NCI-H510A treated with DMSO at 0.1 percent for 48 hours (cell line): Measurements from ENCODE around the gene MKX.

Source experiments
- DNase-seq: peaks from one replicate; lab custom pipeline; 2025; lab: John Stamatoyannopoulos, UW

Gene MKX

DNA sequence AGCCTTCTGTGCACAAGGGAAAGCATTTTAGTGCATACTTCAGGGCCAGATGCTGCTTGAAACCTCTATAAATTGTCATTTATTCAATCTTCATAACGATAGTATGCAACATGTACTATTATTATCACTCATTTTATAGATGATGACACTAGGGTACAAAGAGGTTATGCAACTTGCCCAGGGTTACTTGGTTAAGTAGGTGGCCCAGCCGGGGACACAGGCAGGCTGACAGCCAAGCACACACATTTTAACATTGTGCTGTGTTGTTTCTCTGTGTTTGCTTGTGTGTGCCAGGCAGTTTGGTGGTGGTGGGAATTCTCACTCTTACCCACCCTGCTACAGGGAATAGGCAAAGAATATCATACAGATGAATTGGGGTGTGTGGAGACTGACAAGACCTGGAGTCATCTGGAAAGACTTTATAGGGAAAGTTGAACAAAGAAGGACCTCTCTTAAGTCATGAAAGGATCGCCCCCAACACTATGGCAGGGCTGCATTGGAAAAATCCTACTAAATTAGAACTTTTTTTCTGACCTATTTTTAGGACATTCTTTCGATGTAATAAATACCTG is 98.9 kb downstream of the MKX start:
- DNase-seq: no peak

DNA sequence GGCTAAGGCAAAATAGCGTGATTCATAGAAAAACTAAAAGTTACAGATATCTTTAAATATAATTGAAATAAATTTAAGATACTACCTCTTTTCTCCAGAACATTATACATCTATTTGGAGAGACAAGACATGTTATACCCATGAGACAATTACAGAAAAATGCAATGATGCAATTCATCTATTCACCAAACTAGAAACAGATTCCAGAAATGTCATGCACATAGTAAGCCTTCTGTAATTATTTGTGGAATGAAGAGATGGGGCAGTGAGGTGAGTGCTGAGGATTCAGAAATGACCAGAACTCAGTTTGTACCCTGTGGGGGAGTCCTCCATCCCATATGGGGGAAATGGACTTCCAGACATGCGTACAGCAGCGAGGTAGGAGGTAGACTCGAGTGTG is 99.4 kb downstream of the MKX start:
- no peak for DNase-seq

DNA sequence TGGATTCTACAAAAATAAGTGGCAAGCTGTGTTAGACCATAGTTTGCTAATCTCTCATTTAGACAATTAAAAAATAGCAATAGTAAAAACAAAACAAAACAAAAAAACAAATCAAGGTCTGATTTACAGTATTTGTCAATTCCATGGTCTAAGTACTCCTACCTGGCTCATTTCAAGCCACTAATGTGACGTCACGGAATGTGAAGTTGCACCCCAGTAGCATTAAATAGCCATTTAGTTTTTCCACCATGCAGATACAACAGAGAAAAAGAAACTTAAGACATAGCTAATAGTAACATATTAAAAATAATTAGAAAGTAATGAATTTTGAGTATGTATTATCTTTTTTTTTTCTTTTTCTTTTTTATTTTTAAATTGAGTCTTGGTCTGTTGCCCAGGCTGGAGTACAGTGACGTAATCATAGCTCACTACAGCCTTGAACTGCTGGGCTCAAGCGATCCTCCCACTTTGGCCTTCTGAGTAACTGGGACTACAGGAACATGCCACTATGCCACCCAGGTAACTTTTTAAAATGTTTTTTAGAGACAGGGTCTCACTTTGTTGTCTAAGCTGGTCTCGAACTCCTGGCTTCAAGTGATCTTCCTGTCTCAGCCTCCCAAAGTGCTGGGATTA is 101.2 kb downstream of the MKX start:
- DNase-seq: no peak

DNA sequence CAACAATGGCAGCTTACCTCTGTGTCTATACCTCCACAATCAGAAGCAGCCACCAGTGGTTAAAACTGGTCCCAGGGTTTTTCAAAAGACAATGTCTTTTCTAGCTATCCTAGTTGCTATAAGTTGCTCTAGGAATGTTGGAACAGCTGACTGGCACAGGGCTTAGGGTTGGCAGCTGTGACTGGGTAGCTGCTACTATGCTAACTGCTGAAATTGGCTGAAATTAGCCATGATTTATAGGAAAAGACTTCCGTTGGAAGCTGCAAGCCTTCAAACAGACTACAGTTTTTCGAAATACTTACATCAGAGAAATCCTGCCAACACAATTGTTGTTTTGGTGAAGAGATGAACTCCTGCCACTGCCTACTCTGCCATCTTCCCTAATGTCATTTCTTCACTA is 102.3 kb downstream of the MKX start:
- no peak for DNase-seq

DNA sequence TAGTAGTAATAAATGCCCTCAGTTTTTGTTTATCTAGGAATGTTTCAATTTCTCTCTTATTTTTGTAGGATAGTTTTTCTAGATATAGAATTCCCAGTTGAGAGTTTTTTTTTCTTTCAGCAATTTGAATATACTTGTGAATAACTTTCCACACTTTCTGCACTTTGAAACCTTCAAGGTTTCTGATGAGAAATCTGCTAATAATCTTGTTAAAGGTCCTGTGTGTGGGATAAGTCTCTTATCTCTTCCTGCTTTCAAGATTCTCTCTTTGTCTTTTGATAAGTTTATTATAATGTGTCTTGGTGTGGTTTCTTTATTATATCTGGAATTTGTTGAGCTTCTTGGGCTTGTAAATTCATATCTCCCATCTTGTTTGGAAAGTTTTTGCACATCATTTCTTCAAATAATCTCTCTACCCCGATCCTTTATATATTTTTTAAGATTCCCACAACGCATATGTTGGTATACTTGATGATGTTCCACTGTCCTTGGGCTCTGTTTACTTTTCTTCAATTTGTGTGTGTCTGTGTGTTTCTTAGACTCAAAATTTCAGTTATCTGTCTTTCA is 103.5 kb downstream of the MKX start:
- DNase-seq: no peak

DNA sequence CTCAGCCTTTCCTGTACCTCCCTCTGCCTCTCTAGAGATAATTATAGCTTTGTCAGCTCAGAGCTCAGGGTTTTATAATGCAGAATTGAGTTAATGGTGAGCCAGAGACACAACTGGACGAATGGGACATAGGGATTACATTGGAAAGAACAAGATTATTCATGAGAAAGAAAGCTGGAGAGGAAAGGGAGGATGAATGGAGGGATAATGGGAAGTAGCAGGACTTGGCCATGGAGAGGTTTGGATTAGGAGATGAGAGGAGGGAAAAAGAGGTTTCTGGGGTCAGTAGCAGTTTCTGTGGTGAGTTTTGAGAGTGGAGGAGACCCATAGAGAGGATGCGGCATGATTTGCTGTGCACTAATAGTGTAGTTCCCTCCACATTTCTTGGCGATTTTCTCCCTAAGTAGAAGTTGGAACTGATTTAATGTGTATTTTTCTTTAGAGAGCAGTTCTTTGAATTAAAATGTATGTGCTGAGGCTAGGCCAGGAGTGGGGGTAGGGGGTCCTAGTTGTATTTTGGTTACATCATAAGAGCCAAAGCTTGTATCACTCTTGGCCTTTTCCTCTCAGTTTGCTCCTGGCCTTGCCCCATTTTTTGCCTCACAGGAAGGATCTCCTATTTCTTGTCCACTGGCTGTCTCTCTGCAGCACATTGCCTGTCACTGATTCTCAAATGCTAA is 107.4 kb downstream of the MKX start:
- DNase-seq: no peak

DNA sequence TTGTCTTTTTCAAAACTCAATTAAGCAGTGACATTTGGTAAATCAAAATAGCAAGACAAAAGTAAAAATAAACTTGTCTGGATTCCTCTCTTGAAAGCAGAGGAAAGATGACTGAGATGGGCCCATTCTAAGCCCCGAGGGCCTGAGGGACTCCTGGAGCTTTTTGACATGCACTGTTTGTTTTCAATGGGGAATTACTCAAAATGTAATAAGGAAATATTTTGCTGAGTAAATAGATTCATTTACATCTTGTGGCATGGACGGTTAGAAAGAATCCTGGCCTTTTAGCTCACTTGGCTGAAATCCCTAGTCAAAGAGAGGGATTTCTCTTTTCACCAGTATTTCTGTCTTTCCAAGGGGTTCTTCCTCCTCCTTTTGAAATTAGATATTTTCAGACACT is 108.0 kb downstream of the MKX start:
- no peak for DNase-seq

DNA sequence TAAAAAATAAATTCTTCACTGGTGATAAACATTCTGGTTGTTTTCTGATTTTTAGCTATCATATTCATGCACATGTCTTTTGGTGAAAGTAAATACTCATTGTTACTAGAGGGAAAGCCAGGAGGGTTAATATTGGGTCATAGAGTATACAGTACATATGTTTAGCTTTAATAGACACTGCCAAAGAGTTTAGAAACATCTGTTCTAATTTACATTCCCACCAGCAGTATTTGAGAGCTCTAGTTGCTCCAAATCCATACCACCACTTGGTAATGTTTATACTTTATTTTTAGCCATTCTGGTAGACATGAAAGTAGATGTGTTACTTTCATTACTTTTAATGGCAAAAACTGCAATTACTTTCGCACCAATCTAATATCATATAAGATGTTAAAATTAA is 108.8 kb downstream of the MKX start:
- no peak for DNase-seq

DNA sequence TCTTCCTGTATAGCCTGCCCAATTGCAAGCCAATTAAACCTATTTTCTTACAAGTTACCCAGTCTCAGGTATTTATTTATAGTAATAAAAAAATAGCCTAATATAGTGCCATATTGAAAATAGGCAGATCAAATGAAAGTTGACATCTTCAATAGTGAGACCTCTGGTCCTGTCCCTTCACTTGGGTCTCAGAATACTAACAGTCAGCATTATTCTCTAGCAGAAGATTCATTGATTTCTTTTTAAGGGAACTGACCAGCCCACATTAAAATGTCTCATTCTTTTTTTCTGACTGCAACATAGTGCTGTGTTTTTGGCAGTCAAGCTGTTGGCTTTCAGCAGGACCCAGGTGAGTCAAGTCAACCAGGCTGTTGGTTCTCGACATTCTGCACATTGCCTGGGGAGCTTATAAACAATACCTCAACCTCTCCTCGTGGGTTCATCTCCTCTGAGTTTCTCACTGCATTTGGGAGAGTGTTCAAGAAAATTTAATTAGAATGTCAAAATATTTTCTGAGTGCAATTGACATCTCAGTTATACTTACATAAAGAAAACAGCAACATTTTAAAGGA is 109.8 kb downstream of the MKX start:
- DNase-seq: no peak

DNA sequence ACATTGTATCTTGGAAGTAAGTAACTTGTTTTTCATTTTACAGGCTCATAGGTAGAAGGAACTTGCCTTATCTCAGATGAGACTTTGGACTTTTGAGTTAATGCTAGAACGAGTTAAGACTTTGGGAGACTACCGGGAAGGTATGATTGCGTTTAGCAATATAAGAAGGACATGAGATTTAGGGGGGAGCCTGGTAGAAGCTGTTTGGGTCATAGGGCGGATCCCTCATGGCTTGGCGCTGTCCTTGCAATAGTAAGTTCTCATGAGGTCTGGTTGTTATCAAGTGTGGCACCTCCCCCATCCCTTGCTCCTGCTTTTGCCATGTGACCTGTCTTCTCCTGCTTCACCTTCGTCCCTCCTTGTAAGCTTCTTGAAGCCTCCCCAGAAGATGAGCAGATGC is 110.3 kb downstream of the MKX start:
- no peak for DNase-seq

DNA sequence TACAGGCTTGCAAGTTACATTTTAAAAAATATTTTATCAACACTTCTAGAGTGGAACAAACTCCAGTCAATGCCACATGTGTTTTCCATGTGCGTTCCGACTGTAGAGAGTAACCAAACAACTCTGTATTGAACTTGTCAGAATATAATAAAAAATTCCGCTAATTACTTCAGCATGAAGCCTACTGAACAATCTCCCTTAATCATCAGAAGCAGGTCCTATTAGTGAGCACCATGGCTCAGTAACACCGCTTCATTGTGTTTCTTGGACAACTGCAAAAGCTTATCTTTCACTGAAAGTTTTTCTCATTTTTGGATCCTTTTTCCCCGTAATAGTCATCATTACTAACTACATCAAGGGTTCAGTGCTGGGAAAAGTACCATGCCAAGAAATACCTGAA is 117.0 kb downstream of the MKX start:
- DNase-seq: no peak

DNA sequence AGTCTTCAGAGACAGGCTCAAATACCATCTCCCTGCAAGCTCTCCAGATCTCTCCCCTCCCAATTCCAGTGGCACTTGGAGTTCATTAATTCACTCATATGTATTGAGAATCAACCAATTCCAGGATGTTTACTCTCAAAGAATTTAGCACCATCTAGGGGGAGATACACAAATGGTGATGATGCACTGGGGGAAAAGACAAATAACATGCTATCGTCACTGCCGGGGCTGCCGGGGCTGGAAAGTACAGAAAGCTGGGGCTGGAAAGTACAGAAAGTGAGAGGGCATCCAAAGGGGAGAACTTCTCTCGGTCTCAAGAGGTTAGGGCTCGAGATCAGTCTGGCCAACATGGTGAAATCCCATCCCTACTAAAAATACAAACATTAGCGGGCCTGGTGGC is 118.7 kb downstream of the MKX start:
- no peak for DNase-seq

DNA sequence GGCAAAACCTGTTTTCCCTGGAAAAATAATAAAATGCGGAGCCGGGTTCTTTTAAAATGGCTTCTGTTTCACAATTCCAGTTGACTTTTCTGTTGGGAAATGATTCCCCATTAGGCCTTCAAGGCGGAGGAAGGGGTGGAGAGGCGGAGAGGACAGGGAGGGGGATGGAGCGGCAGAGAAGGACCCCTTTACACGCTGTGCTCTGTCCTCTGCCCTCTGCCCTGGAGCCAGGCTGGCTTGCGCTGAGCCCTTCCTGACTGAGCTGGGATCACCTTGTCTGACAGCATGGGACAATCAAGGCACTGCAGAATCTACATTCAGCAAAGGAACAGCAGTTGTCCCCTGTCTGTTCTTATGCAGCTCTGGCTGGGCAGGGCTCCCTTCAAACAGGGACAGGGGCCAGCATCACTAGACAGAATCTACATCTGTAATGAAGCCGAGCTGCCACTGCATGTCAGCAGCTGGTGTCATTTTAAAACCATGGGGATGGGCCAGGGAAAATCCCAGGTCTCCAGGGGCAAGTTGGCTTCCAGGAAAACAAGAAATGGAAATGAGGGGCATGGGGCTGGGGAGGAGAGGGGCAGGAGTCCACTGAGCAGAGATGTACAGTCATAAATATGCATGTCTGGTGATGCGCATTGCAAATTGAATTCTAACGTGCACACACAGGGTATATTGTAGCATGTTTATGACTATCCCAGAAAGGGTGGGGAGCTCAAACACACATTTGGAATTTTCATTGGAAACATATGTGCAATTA is 120.0 kb downstream of the MKX start:
- no peak for DNase-seq

DNA sequence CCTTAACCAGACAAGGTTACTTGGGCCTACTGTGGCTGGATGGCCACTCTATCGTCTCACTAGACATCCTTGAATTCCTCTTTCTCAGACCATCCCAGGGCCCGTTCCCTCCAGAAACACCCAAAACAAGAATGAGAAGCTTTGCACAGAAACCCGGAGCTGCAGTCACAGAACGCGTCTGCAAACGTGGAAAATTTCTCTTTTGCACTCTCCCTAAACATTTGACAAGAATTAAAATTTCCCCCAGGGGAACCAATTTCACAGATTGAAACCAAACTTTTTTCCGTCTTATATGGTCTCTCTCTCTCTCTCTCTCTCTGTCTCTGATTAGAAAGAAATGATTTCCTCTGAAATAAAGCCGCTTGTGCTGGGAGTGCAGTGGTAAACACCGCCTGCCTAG is 120.7 kb downstream of the MKX start:
- DNase-seq: no peak
